GM13976 (cell line): Measurements from ENCODE around the gene CEACAM7.

Experiments
- DNase-seq: peaks from one replicate; pipeline ENCODE4 v3.0.0; 2012; ENCODE audit warnings: low spot score
- in situ Hi-C: fragments of 300-500 bp; cut with MboI; formaldehyde crosslinking; loops from one replicate; pipeline ENCODE4 v1.12.0; 2022; ENCODE audit warnings: low sequenced_read_pairs, mixed read lengths, inconsistent platforms; ENCODE audit not compliant: unreplicated experiment
- TF ChIP-seq, protein P1 (sequence below): IDR thresholded peaks from 2 replicates; pipeline ENCODE4 v1.5.1; 2012; ENCODE audit warnings: borderline replicate concordance, mild to moderate bottlenecking; ENCODE audit not compliant: insufficient read depth; ENCODE audit errors: extremely low read depth, missing control alignments, control extremely low read depth

Gene CEACAM7

DNA sequence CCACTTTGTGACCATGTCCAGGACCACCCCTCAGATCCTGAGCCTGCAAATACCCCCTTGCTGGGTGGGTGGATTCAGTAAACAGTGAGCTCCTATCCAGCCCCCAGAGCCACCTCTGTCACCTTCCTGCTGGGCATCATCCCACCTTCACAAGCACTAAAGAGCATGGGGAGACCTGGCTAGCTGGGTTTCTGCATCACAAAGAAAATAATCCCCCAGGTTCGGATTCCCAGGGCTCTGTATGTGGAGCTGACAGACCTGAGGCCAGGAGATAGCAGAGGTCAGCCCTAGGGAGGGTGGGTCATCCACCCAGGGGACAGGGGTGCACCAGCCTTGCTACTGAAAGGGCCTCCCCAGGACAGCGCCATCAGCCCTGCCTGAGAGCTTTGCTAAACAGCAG lies 7.7 kb upstream of the CEACAM7 start:
- TF ChIP-seq, protein P1, sequence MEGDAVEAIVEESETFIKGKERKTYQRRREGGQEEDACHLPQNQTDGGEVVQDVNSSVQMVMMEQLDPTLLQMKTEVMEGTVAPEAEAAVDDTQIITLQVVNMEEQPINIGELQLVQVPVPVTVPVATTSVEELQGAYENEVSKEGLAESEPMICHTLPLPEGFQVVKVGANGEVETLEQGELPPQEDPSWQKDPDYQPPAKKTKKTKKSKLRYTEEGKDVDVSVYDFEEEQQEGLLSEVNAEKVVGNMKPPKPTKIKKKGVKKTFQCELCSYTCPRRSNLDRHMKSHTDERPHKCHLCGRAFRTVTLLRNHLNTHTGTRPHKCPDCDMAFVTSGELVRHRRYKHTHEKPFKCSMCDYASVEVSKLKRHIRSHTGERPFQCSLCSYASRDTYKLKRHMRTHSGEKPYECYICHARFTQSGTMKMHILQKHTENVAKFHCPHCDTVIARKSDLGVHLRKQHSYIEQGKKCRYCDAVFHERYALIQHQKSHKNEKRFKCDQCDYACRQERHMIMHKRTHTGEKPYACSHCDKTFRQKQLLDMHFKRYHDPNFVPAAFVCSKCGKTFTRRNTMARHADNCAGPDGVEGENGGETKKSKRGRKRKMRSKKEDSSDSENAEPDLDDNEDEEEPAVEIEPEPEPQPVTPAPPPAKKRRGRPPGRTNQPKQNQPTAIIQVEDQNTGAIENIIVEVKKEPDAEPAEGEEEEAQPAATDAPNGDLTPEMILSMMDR = no peak
- in situ Hi-C loops = no loop called here
- DNase-seq = no peak

DNA sequence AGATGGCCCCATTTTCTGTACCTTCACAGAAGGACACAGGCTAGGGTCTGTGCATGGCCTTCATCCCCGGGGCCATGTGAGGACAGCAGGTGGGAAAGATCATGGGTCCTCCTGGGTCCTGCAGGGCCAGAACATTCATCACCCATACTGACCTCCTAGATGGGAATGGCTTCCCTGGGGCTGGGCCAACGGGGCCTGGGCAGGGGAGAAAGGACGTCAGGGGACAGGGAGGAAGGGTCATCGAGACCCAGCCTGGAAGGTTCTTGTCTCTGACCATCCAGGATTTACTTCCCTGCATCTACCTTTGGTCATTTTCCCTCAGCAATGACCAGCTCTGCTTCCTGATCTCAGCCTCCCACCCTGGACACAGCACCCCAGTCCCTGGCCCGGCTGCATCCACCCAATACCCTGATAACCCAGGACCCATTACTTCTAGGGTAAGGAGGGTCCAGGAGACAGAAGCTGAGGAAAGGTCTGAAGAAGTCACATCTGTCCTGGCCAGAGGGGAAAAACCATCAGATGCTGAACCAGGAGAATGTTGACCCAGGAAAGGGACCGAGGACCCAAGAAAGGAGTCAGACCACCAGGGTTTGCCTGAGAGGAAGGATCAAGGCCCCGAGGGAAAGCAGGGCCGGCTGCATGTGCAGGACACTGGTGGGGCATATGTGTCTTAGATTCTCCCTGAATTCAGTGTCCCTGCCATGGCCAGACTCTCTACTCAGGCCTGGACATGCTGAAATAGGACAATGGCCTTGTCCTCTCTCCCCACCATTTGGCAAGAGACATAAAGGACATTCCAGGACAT lies 7.0 kb upstream of the CEACAM7 start:
- in situ Hi-C loops = no loop called here
- no peak for DNase-seq

DNA sequence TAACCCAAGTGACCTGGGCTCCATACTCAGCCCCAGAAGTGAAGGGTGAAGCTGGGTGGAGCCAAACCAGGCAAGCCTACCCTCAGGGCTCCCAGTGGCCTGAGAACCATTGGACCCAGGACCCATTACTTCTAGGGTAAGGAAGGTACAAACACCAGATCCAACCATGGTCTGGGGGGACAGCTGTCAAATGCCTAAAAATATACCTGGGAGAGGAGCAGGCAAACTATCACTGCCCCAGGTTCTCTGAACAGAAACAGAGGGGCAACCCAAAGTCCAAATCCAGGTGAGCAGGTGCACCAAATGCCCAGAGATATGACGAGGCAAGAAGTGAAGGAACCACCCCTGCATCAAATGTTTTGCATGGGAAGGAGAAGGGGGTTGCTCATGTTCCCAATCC lies 6.1 kb upstream of the CEACAM7 start:
- in situ Hi-C loops = no loop called here
- DNase-seq = no peak
- TF ChIP-seq, protein P1 = no peak

More for the DNA sequence above, 7.0 kb upstream of the CEACAM7 start:
- TF ChIP-seq, protein P1 = no peak

DNA sequence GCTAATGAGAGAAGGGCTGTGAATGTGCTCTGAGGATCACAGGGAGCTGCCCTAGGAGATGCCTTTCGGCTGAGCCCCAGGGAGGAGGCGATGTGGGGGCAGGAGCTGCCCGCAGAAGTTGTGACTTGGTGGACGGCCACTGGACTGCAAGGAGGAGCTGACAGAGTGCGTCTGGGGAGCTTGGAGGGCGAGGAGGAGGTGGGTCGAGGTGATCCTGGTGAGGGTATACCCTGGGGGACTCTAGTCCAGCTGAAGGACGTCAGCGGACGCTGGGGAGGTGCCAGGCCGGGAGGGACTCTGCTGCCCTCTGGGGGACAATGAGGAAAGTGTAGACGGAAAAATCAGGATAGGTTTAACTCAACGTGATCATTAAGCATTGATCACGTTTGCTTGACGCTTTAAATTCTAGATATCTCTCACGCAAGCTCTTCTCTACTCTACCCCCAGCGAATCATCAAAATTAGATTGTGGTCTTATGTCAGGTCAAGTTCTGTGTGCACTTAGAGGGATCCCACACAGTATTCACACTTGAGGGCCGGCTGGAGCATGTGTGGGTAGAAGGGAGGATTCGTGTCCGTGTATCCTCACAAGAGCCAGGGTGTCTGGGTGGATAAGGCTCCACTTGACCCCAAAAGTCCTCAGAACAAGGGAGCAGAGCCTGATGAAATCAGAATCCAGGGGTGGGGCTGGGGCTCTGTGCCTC lies 3.3 kb upstream of the CEACAM7 start:
- in situ Hi-C loops = no loop called here
- DNase-seq = peak; percentile 64
- TF ChIP-seq, protein P1 = peak; percentile 65

DNA sequence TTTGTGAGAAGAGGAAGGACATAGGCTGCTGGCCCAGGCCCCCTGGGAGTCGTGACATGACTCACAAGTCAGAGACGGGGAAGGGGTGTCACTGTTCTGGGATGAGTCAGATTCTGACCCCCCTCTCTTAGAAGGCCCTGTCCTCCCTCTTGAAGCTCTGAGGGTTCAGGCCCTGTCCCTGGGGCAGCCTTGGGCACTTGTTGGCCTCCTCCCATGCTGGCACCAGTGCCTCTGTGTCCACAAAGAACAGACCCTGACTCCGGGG lies 2.7 kb upstream of the CEACAM7 start:
- DNase-seq = no peak
- in situ Hi-C loops = no loop called here
- TF ChIP-seq, protein P1 = no peak

DNA sequence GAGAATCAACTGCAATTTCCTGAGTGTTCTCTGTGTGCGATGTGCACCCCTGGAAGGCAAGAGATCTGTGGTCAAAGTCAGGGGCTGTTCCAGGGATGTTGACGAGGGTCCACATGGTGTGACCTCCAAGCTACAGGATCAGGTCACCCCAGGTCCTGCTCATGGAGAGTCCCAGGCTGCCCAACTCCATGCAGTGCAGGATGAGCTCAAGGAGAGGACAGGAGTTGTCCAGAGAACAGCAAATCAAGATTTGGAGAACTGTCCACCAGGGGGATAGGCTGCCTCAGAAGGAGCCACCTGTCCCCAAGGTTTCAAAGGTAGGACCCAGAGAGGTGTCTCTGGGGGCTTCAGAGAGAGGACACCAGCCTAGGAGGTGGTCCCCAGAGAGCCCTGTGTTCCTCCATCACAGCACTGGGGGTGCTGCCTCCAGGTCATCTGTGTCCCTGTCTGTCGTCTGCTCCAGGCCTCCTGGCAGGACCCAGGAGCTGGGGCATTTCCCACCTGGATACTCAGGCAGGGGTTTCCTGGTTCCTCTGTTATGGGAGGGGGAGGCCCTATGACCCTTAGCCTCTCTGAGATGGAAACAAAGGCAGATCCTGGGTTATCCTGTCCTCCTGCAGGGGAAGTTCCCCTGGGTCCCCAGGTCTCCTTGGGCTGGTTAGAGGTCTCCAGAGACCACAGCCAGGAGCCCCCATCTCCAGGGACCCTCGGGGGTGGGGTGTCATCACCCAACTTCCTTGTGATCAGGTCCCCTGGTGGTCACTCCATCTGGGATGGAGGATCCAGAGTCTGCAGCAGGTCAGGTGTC lies 2.1 kb upstream of the CEACAM7 start:
- TF ChIP-seq, protein P1 = no peak
- in situ Hi-C loops = no loop called here

More for the DNA sequence above, 2.1 kb upstream of the CEACAM7 start:
- DNase-seq = no peak
